Measurements from ENCODE around the gene PRM1.

- TF ChIP-seq CTCF (IDR thresholded peaks at IDR 0.05; ENCODE audit: control extremely low read depth in 1 of 3, insufficient read depth in 1 of 3, low read depth in 1 of 3, low read length in 3 of 3) (no peak), POLR2A (IDR thresholded peaks at IDR 0.05; ENCODE audit: control extremely low read depth in 1 of 2, low read depth in 2 of 2, low read length in 2 of 2) (no peak)
These were observed 17.2 kb upstream of the PRM1 start for GRCh38 chr16:11298143-11298900.

Measured in H1 (cell line).